HG03103 (cell line): ENCODE measurements around the gene LBP.
"Not testable (repeated sequence)": the region's sequence is repeated elsewhere in the genome, so short reads cannot be mapped to it uniquely, and the experiment has no call there.

Source experiments
- ATAC-seq: cut with Tn5 transposase; IDR thresholded peaks from one replicate; pipeline ENCODE4 v1.9.1; 2021; ENCODE audit warnings: low read depth; ENCODE audit not compliant: unreplicated experiment

The LBP gene

GRCh38 chr20:38317422-38317821 is 28.9 kb upstream of the LBP start:
- no peak for ATAC-seq

GRCh38 chr20:38320221-38320620 is 26.1 kb upstream of the LBP start:
- no peak for ATAC-seq

GRCh38 chr20:38321959-38322598 is 24.2 kb upstream of the LBP start:
- no peak for ATAC-seq

GRCh38 chr20:38324159-38324558 is 22.1 kb upstream of the LBP start:
- ATAC-seq = no peak

GRCh38 chr20:38325167-38325566 is 21.1 kb upstream of the LBP start:
- ATAC-seq = no peak

- ATAC-seq = no peak
Observed at GRCh38 chr20:38325905-38326304, 20.4 kb upstream of the LBP start.

GRCh38 chr20:38326309-38326708 is 20.0 kb upstream of the LBP start:
- no peak for ATAC-seq

GRCh38 chr20:38330638-38331037 is 15.6 kb upstream of the LBP start:
- ATAC-seq = no peak

GRCh38 chr20:38331245-38331644 is 15.0 kb upstream of the LBP start:
- ATAC-seq = no peak

- ATAC-seq = no peak
Observed at GRCh38 chr20:38331814-38332213, 14.5 kb upstream of the LBP start.

- ATAC-seq = no peak
Observed at GRCh38 chr20:38334016-38334415, 12.3 kb upstream of the LBP start.

- ATAC-seq = no peak
Observed at GRCh38 chr20:38336726-38337125, 9.6 kb upstream of the LBP start.

- no peak for ATAC-seq
Observed at GRCh38 chr20:38337561-38338140, 8.6 kb upstream of the LBP start.

- ATAC-seq = no peak
Observed at GRCh38 chr20:38338849-38339520, 7.3 kb upstream of the LBP start.

GRCh38 chr20:38339521-38339896 is 6.8 kb upstream of the LBP start:
- not testable (repeated sequence) for ATAC-seq

GRCh38 chr20:38339997-38340396 is 6.3 kb upstream of the LBP start:
- ATAC-seq = no peak

GRCh38 chr20:38340693-38341092 is 5.6 kb upstream of the LBP start:
- no peak for ATAC-seq

- ATAC-seq = no peak
Observed at GRCh38 chr20:38342216-38342615, 4.1 kb upstream of the LBP start.

GRCh38 chr20:38342713-38343310 is 3.5 kb upstream of the LBP start:
- no peak for ATAC-seq

GRCh38 chr20:38343311-38344106 is 2.8 kb upstream of the LBP start:
- ATAC-seq = no peak

- no peak for ATAC-seq
Observed at GRCh38 chr20:38344107-38344701, 2.1 kb upstream of the LBP start.
